Immature natural killer cell (primary cell): Measurements from ENCODE around the gene SMIM38. TPM values are rescaled to one million over a fixed set of nuclear protein-coding genes. Genes with fewer than 3 reads are reported as not detected.
A peak's percentile ranks its signal among the peaks of the same experiment; 100 is the strongest.

Experiments
- DNase-seq, 3 donors: peaks; one replicate each; pipeline ENCODE4 v3.0.0; 2022; ENCODE audit warnings: mixed read lengths in 1 of 3
- H3K27ac Mint-ChIP-seq, 6 donors: one replicate each; pipeline ENCODE4 v1.8.0; 2020; ENCODE audit warnings: mixed read lengths in 6 of 6, mild to moderate bottlenecking in 5 of 6, inconsistent platforms in 4 of 6, moderate library complexity in 3 of 6
- H3K27me3 Mint-ChIP-seq, 3 donors: one replicate each; pipeline ENCODE4 v1.8.0; 2020 to 2021; ENCODE audit warnings: low read depth in 3 of 3, mild to moderate bottlenecking in 3 of 3, mixed read lengths in 3 of 3, moderate library complexity in 3 of 3, inconsistent platforms in 1 of 3
- H3K36me3 Mint-ChIP-seq, 3 donors: one replicate each; pipeline ENCODE4 v1.8.0; 2020; ENCODE audit warnings: mixed read lengths in 3 of 3, inconsistent platforms in 2 of 3, mild to moderate bottlenecking in 2 of 3
- H3K4me1 Mint-ChIP-seq, 2 donors: one replicate each; pipeline ENCODE4 v1.8.0; 2020; ENCODE audit warnings: inconsistent platforms in 2 of 2, mild to moderate bottlenecking in 2 of 2, mixed read lengths in 2 of 2, moderate library complexity in 1 of 2
- H3K4me3 Mint-ChIP-seq, 5 donors: one replicate each; pipeline ENCODE4 v1.8.0; 2020; ENCODE audit warnings: mild to moderate bottlenecking in 5 of 5, mixed read lengths in 5 of 5, inconsistent platforms in 3 of 5, moderate library complexity in 3 of 5
- H3K9me3 Mint-ChIP-seq, 6 donors: one replicate each; pipeline ENCODE4 v1.8.0; 2020; ENCODE audit warnings: mild to moderate bottlenecking in 6 of 6, mixed read lengths in 6 of 6, inconsistent platforms in 4 of 6, moderate library complexity in 3 of 6
- polyA plus RNA-seq, 3 donors: library from polyadenylated mRNA; unstranded; fragments of 300-500 nt; fragmentation: Illumina TruSeq; gene quantifications; one replicate each; pipeline ENCODE4 v1.2.3, GENCODE V29; 2021

The SMIM38 gene
- polyA plus RNA-seq, 3 donors from 2014 or later: not detected

DNA sequence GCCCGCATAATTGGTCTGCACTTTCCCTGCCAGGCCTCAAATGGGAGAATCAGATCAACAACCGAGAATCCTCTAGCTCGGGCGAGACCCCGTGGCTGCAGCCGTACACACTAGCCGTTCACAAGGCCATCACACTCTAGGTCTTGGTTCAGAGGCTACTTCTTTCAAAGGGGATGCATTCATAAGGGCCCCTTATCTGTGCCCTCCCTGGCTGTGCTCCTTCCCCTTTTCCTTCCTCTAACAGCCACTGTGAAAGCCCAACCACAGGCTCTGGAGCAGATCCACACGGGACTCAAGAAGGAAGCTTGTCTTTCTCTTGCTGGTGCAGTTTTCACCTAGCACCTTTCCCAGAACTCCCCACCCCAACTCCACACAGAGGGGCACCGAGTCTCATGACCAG, 24.5 kb downstream of the SMIM38 start:
- DNase-seq: no peak
- no peak overlapping the region for H3K4me3 Mint-ChIP-seq
- H3K27me3 Mint-ChIP-seq: peaks cover 0 to 9% (median 2%) of the 10 kb centered on the region in 3 donors
- no peak overlapping the region for H3K27ac Mint-ChIP-seq
- H3K36me3 Mint-ChIP-seq: no peaks in the 10 kb centered on the region
- no peaks in the 10 kb centered on the region for H3K9me3 Mint-ChIP-seq
- no peaks in the 10 kb centered on the region for H3K4me1 Mint-ChIP-seq

- Mint-ChIP-seq H3K4me3 (no peak overlapping the region), H3K27ac (no peak overlapping the region), H3K27me3 (peaks cover 0 to 9% (median 4%) of the 10 kb centered on the region in 3 donors), H3K36me3 (no peaks in the 10 kb centered on the region), H3K9me3 (no peaks in the 10 kb centered on the region), H3K4me1 (no peaks in the 10 kb centered on the region)
- DNase-seq: no peak
Measured at GRCh38 chr11:69180726-69181125, 25.0 kb downstream of the SMIM38 start.

- no peaks in the 10 kb centered on the region for H3K9me3 Mint-ChIP-seq
- no peaks in the 10 kb centered on the region for H3K36me3 Mint-ChIP-seq
- H3K27ac Mint-ChIP-seq: no peak overlapping the region
- no peaks in the 10 kb centered on the region for H3K4me1 Mint-ChIP-seq
- DNase-seq: no peak
- H3K27me3 Mint-ChIP-seq: peaks cover 4 to 13% (median 4%) of the 10 kb centered on the region in 3 donors
- H3K4me3 Mint-ChIP-seq: no peak overlapping the region
Measured at GRCh38 chr11:69183613-69184012, 27.9 kb downstream of the SMIM38 start.

- no peak for DNase-seq
- H3K27me3 Mint-ChIP-seq: peaks cover 4 to 10% (median 4%) of the 10 kb centered on the region in 3 donors
- peaks cover 0 to 5% (median 0%) of the 10 kb centered on the region in 6 donors for H3K9me3 Mint-ChIP-seq
- H3K27ac Mint-ChIP-seq: no peak overlapping the region
- no peaks in the 10 kb centered on the region for H3K36me3 Mint-ChIP-seq
- no peak overlapping the region for H3K4me3 Mint-ChIP-seq
- no peaks in the 10 kb centered on the region for H3K4me1 Mint-ChIP-seq
Measured at GRCh38 chr11:69186316-69187260, 30.9 kb downstream of the SMIM38 start.

GRCh38 chr11:69187540-69188065, 31.9 kb downstream of the SMIM38 start:
- no peak for DNase-seq
- Mint-ChIP-seq H3K27ac (no peak overlapping the region), H3K4me3 (no peak overlapping the region), H3K36me3 (no peaks in the 10 kb centered on the region), H3K9me3 (peaks cover 0 to 5% (median 0%) of the 10 kb centered on the region in 6 donors), H3K4me1 (no peaks in the 10 kb centered on the region), H3K27me3 (peaks cover 4 to 10% (median 4%) of the 10 kb centered on the region in 3 donors)

DNA sequence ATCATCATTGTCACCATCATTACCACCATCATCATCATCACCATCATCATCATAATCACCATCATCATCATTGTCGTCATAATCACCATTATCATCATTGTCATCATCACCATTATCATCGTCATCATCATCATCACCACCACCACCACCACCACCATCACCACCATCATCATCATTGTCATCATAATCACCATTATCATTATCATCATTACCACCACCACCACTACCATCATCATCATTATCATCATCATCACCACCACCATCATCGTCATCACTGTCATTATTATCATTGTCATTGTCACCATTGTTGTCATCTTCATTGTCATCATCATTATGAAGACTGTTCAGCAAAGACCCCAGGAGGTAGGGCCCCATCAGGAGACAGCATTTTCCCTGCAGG, 33.3 kb downstream of the SMIM38 start:
- no peak for DNase-seq
- no peaks in the 10 kb centered on the region for H3K36me3 Mint-ChIP-seq
- peaks cover 4 to 10% (median 4%) of the 10 kb centered on the region in 3 donors for H3K27me3 Mint-ChIP-seq
- no peak overlapping the region for H3K4me3 Mint-ChIP-seq
- H3K9me3 Mint-ChIP-seq: peaks cover 0 to 5% (median 0%) of the 10 kb centered on the region in 6 donors
- no peaks in the 10 kb centered on the region for H3K4me1 Mint-ChIP-seq
- H3K27ac Mint-ChIP-seq: no peak overlapping the region

DNA sequence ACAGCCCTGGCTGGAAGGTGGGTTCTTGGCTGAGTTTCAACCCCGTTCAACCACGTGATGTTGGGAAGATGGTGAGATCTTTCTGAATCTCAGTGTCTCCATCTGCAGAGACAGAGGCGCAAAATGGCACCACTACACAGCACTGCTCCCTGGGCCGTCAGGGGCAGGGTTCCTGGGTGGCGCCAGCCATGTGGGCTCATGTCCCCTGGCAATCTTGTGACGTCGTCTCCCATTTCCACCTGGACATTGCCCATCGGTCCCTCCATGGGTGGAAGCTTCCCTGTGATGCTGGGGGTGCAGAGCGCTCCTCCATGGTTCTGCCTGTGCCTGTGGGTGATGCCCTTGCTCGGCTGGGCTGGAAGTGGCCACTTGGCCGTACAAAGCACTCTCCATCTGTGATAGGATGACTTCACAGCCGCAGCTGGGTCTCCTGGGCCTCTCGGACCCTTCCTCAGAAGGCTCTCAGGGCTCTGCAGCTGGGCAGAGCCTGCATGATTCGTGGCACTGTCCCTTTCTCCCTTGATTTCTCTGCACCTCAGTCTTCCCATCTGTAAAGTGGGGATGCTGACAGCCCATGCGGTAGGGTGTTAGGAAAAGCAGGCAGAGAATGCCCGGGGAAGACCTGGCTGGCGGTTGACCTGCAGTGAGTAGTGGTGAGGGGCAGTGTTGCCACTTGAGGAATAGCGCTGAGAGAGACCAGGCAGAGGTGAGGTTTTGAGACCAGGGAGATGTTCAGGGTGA, 35.2 kb downstream of the SMIM38 start:
- peaks cover 0 to 5% (median 0%) of the 10 kb centered on the region in 6 donors for H3K9me3 Mint-ChIP-seq
- H3K36me3 Mint-ChIP-seq: no peaks in the 10 kb centered on the region
- peaks cover 2 to 7% (median 6%) of the 10 kb centered on the region in 3 donors for H3K27me3 Mint-ChIP-seq
- no peaks in the 10 kb centered on the region for H3K4me1 Mint-ChIP-seq
- no peak for DNase-seq
- no peak overlapping the region for H3K4me3 Mint-ChIP-seq
- no peak overlapping the region for H3K27ac Mint-ChIP-seq

GRCh38 chr11:69192301-69192721, 36.6 kb downstream of the SMIM38 start:
- Mint-ChIP-seq H3K36me3 (no peaks in the 10 kb centered on the region), H3K27ac (no peak overlapping the region), H3K9me3 (peaks cover 0 to 5% (median 0%) of the 10 kb centered on the region in 6 donors), H3K27me3 (peaks cover 2 to 7% (median 2%) of the 10 kb centered on the region in 3 donors), H3K4me3 (no peak overlapping the region), H3K4me1 (no peaks in the 10 kb centered on the region)
- no peak for DNase-seq

DNA sequence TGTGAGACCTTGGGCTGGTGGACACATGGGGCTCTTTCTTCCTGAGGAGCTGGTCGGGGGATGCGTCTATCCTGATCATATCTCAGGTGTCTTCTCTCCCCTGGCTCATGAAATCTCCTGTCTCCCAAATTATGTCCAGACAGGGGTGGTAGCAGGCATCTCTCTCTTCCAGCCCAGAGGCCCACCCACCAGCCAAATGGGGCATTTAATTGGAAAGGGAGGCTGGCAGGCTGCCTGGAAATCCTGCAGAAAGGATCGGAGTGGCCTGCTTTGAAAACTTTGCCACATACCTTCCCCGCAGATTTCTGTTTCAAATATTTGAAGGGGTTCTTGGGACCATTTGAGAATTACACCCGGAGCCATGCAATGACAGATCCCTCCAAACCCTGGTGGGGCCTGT, 37.4 kb downstream of the SMIM38 start:
- Mint-ChIP-seq H3K9me3 (peaks cover 0 to 5% (median 0%) of the 10 kb centered on the region in 6 donors), H3K27me3 (peaks cover 2 to 7% (median 2%) of the 10 kb centered on the region in 3 donors), H3K36me3 (no peaks in the 10 kb centered on the region), H3K27ac (no peak overlapping the region), H3K4me1 (no peaks in the 10 kb centered on the region), H3K4me3 (no peak overlapping the region)
- no peak for DNase-seq

- Mint-ChIP-seq H3K9me3 (peaks cover 0 to 5% (median 0%) of the 10 kb centered on the region in 6 donors), H3K27ac (peak overlapping the region in 1 of 6 donors; percentile 68), H3K27me3 (peaks cover 2 to 3% (median 2%) of the 10 kb centered on the region in 3 donors), H3K4me3 (no peak overlapping the region), H3K4me1 (no peaks in the 10 kb centered on the region), H3K36me3 (no peaks in the 10 kb centered on the region)
- no peak for DNase-seq
Measured at GRCh38 chr11:69193629-69194028, 37.9 kb downstream of the SMIM38 start.

- Mint-ChIP-seq H3K36me3 (no peaks in the 10 kb centered on the region), H3K4me3 (peak overlapping the region in 1 of 5 donors; percentile 3), H3K27me3 (peaks cover 2 to 3% (median 2%) of the 10 kb centered on the region in 3 donors), H3K27ac (no peak overlapping the region), H3K9me3 (peaks cover 0 to 3% (median 0%) of the 10 kb centered on the region in 6 donors), H3K4me1 (no peaks in the 10 kb centered on the region)
- DNase-seq: no peak
Measured at GRCh38 chr11:69194396-69194795, 38.7 kb downstream of the SMIM38 start.

DNA sequence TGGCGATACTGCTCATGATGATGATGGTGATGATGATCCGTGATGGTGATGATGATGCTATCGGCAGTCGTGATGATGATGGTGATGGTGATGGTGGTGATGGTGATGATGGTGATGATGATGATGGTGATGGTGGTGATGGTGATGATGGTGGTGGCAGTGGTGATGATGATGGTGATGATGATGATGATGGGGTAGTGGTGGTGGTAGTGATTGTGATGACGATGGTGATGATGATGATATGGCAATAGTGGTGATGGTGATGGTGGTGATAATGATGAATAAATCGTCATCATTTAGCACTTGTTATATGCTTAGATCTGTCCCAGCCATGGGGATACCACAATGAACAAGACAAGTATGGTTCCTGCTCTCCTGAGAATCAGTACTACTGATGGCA, 39.2 kb downstream of the SMIM38 start:
- Mint-ChIP-seq H3K27me3 (peaks cover 2 to 3% (median 2%) of the 10 kb centered on the region in 3 donors), H3K4me3 (no peak overlapping the region), H3K36me3 (no peaks in the 10 kb centered on the region), H3K27ac (peak overlapping the region in 2 of 6 donors; percentile 59 to 68), H3K4me1 (no peaks in the 10 kb centered on the region), H3K9me3 (peaks cover 0 to 3% (median 0%) of the 10 kb centered on the region in 6 donors)
- no peak for DNase-seq

DNA sequence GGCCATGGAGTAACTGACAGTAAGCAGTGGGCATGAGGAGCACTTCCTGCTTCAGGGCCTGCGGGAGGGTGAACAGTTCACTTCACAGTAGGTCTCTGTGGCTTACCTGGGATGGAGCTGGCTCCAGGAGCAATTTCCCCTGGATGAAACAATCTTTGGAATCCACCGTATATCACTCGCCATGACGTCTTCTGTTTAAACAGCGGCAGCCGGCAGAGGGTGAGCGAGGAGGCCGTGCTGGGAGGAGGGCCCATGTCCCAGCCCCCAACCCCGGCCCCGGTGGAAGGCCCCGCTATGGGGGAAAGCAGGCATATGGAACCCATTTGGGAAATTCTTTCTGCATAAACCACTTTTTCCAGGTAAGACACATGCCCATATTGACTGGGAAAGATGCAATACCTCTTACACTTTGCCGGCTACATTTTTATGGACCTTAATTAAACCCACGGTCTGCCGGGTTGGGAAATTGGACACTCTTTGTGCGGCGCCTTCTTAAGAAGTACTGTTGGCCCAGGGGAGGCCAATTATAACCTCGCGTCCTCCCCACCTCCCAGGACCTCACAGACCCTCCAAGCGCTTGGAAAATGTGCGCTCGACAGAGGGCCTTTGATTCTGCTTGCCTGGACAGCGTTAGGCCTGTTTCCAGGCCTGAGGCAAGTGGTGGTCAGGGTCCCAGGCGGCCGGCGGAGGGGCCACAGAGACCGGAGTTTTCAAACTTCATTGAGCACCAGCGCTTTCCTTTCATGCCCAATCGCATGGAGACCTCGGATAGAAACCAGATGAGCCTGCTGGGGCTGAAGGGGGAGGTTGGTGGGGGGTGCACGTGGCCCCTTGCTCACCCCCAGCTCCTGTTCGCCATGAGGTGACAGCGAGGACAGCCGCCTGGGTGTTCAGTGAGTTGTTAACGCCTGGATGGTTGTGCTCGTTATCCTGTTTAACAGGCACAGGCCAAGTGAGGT, 40.4 kb downstream of the SMIM38 start:
- H3K27me3 Mint-ChIP-seq: peaks cover 2 to 3% (median 2%) of the 10 kb centered on the region in 3 donors
- H3K4me1 Mint-ChIP-seq: no peaks in the 10 kb centered on the region
- H3K36me3 Mint-ChIP-seq: no peaks in the 10 kb centered on the region
- no peak overlapping the region for H3K27ac Mint-ChIP-seq
- DNase-seq: no peak
- H3K9me3 Mint-ChIP-seq: peaks cover 0 to 3% (median 0%) of the 10 kb centered on the region in 6 donors
- H3K4me3 Mint-ChIP-seq: no peak overlapping the region
